K562 (cell line): ENCODE results near the gene PATE4. TPM values are rescaled to one million over a fixed set of nuclear protein-coding genes. Genes with fewer than 3 reads are reported as not detected.

ENCODE experiments used
- ASH1L ChIP-seq: fragments of 450-650 bp; IDR thresholded peaks from 2 replicates; pipeline ENCODE4 v1.6.1; 2018; ENCODE audit warnings: borderline replicate concordance, mild to moderate bottlenecking, low read depth; ENCODE audit not compliant: partially characterized antibody
- CCAR2 ChIP-seq: fragments of 200-400 bp; formaldehyde crosslinking; IDR thresholded peaks from 2 replicates; pipeline ENCODE4 v1.6.1; 2017; ENCODE audit warnings: mild to moderate bottlenecking, low read depth, low read length
- CLOCK ChIP-seq: fragments of 250-450 bp; sonication (Bioruptor Pico); IDR thresholded peaks from 2 replicates; pipeline ENCODE4 v1.4.0; 2020; ENCODE audit warnings: mild to moderate bottlenecking, moderate library complexity, borderline replicate concordance
- EZH2 ChIP-seq: IDR thresholded peaks from 2 replicates; pipeline ENCODE4 v1.6.1; 2012; ENCODE audit warnings: low read depth, mild to moderate bottlenecking, inconsistent platforms, low read length, borderline replicate concordance
- MIER1 ChIP-seq: fragments of 450-650 bp; IDR thresholded peaks from 2 replicates; pipeline ENCODE4 v1.6.1; 2016; ENCODE audit warnings: antibody characterized with exemption, mild to moderate bottlenecking, low read depth
- MNT ChIP-seq, 2 experiments: fragments of 450-650 bp; conservative IDR thresholded peaks; 2 replicates each; pipeline ENCODE4 v1.6.1; 2017; ENCODE audit warnings: mild to moderate bottlenecking in 2 of 2, moderate library complexity in 2 of 2
- RBM22 ChIP-seq: fragments of 200-400 bp; formaldehyde crosslinking; IDR thresholded peaks from 2 replicates; pipeline ENCODE4 v1.6.1; 2018; ENCODE audit warnings: low read length, low read depth; ENCODE audit not compliant: poor library complexity, severe bottlenecking
- RBM25 ChIP-seq: fragments of 200-400 bp; formaldehyde crosslinking; IDR thresholded peaks from 2 replicates; pipeline ENCODE4 v1.6.1; 2018; ENCODE audit warnings: low read length, low read depth, moderate library complexity; ENCODE audit not compliant: severe bottlenecking
- ZNF707 ChIP-seq: fragments of 250-450 bp; sonication (Bioruptor Pico); conservative IDR thresholded peaks from 2 replicates; pipeline ENCODE4 v1.8.0; 2022; ENCODE audit warnings: inconsistent platforms, mild to moderate bottlenecking, moderate library complexity
- polyA plus RNA-seq, 8 experiments: library from polyadenylated mRNA; depleted of rRNA in 4 of 8; stranded (reverse) in 5 of 8; unstranded in 3 of 8; fragments of >200 nt; fragmentation: Nextera tagmentation in 2 of 8; fragmentation: Illumina TruSeq in 1 of 8; extraction: Ambion mirVana in 2 of 8; extraction: Trizol in 1 of 8; gene quantifications; 2 replicates each; pipeline versions ENCODE4 v1.2.1 to v1.2.3, GENCODE V29; 2011 to 2014; ENCODE audit warnings: inconsistent platforms in 1 of 8, missing spikeins in 1 of 8
- total RNA-seq, 7 experiments: library from RNA; depleted of rRNA in 6 of 7; stranded (reverse); fragments of >200 nt in 6 of 7; fragmentation: Illumina TruSeq in 2 of 7; extraction: Trizol in 2 of 7; gene quantifications; 2 replicates each; pipeline versions ENCODE4 v1.2.1 to v1.2.3, GENCODE V29; 2011 to 2021; ENCODE audit warnings: low replicate concordance in 1 of 7
- TF ChIP-seq, protein P1 (sequence below): fragments of 250-450 bp; sonication (Bioruptor Pico); IDR thresholded peaks from 2 replicates; pipeline ENCODE4 v1.5.0; 2021; ENCODE audit warnings: mild to moderate bottlenecking, borderline replicate concordance
- TF ChIP-seq, protein P2 (sequence below): fragments of 250-450 bp; sonication (Bioruptor Pico); IDR thresholded peaks from 2 replicates; pipeline ENCODE4 v1.4.0; 2020

PATE4 gene
- total and polyA plus RNA-seq, 9 of the 15 experiments (the other 6 are each of a cell fraction or from before 2014, with no cell fraction given) = not detected

GRCh38 chr11:125887373-125888324, 54.5 kb downstream of the PATE4 start, which contains the start of gene HYLS1 (continued):
- TF ChIP-seq MNT (conservative IDR thresholded peaks at IDR 0.05) (peak in 1 of 2 experiments; percentile 62; a peak in 3 of 4 replicates), MIER1 (no peak), EZH2 (no peak), CLOCK (no peak), RBM22 (no peak), ZNF707 (CRISPR knock-in tag) (no peak), RBM25 (peak; percentile 6), ASH1L (peak; percentile 34), CCAR2 (no peak)
- TF ChIP-seq, protein P1, sequence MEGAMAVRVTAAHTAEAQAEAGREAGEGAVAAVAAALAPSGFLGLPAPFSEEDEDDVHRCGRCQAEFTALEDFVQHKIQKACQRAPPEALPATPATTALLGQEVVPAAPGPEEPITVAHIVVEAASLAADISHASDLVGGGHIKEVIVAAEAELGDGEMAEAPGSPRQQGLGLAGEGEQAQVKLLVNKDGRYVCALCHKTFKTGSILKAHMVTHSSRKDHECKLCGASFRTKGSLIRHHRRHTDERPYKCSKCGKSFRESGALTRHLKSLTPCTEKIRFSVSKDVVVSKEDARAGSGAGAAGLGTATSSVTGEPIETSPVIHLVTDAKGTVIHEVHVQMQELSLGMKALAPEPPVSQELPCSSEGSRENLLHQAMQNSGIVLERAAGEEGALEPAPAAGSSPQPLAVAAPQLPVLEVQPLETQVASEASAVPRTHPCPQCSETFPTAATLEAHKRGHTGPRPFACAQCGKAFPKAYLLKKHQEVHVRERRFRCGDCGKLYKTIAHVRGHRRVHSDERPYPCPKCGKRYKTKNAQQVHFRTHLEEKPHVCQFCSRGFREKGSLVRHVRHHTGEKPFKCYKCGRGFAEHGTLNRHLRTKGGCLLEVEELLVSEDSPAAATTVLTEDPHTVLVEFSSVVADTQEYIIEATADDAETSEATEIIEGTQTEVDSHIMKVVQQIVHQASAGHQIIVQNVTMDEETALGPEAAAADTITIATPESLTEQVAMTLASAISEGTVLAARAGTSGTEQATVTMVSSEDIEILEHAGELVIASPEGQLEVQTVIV = no peak
- TF ChIP-seq, protein P2, sequence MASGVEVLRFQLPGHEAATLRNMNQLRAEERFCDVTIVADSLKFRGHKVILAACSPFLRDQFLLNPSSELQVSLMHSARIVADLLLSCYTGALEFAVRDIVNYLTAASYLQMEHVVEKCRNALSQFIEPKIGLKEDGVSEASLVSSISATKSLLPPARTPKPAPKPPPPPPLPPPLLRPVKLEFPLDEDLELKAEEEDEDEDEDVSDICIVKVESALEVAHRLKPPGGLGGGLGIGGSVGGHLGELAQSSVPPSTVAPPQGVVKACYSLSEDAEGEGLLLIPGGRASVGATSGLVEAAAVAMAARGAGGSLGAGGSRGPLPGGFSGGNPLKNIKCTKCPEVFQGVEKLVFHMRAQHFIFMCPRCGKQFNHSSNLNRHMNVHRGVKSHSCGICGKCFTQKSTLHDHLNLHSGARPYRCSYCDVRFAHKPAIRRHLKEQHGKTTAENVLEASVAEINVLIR (CRISPR knock-in tag) = no peak
